Measurements from ENCODE around the gene DEDD. TPM values are rescaled to one million over a fixed set of nuclear protein-coding genes. Genes with fewer than 3 reads are reported as not detected.

DEDD gene
- total and polyA plus RNA-seq, 2 of the 13 experiments (the other 11 are each of a cell fraction or from before 2014, with no cell fraction given) = 12.6 to 27.8 TPM

DNA sequence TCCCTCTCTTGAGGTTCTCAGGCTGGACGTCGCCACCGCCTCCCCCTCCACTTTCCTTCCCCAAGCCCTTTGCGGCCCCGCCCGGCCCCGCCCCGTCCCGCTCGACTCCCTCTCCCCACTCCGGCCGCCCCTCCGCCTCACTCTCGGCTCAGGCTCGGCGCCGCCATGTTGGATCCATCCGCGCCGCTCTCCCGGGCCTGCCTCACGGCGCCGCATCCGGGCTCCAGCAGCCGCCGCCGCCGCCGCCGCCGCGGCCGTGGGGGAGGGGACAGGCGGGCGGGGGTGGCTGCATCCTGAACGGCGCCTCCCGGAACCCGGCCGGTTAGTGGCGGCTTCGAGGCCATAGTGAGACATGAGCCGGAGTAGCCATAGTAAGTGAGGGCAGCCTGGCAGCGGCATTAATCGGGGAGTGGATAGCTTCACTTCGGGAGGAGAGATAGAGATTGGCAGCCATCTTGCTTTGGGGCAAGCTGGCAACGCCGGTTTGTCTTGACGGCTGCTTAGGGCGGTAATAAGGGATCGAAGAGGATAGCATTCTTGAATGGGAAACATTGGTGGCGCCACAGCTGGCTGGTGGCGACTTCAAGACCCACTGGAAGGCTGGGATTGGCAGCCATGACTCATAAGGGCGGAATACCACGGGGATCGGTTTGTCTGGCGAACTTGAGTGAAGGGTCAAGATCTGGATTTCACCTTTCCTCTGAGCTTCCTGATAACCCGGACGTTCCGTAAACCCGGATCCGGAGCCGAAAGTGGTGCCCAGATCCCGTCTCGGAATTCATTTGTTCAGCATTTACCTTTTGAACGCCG lies at the start of gene DEDD (continued):
- TF ChIP-seq ZNF280B (CRISPR knock-in tag; IDR thresholded peaks at IDR 0.05; ENCODE audit: borderline replicate concordance) (no peak), ZNF776 (CRISPR knock-in tag; IDR thresholded peaks at IDR 0.05) (no peak), ATAD3A (CRISPR knock-in tag; IDR thresholded peaks at IDR 0.05) (no peak), KLF13 (CRISPR knock-in tag; IDR thresholded peaks at IDR 0.05) (no peak), TBX3 (IDR thresholded peaks at IDR 0.05; ENCODE audit: borderline replicate concordance) (no peak), ZNF629 (CRISPR knock-in tag; conservative IDR thresholded peaks at IDR 0.05) (no peak), ZFYVE20 (CRISPR knock-in tag; IDR thresholded peaks at IDR 0.05; ENCODE audit: borderline replicate concordance, low read depth) (no peak), ZNF761 (CRISPR knock-in tag; conservative IDR thresholded peaks at IDR 0.05) (no peak), HCFC1 (IDR thresholded peaks at IDR 0.05; ENCODE audit: low read depth, low read length) (peak; percentile 81), ZNF790 (CRISPR knock-in tag; IDR thresholded peaks at IDR 0.05; ENCODE audit: borderline replicate concordance) (no peak), HMGA1 (CRISPR knock-in tag; conservative IDR thresholded peaks at IDR 0.05) (no peak), ZNF616 (CRISPR knock-in tag; IDR thresholded peaks at IDR 0.05; ENCODE audit: low read depth) (no peak), BCL6 (CRISPR knock-in tag; IDR thresholded peaks at IDR 0.05) (peak; percentile 39; the same call in 1 of the 2 replicates)
- TF ChIP-seq, protein P1, sequence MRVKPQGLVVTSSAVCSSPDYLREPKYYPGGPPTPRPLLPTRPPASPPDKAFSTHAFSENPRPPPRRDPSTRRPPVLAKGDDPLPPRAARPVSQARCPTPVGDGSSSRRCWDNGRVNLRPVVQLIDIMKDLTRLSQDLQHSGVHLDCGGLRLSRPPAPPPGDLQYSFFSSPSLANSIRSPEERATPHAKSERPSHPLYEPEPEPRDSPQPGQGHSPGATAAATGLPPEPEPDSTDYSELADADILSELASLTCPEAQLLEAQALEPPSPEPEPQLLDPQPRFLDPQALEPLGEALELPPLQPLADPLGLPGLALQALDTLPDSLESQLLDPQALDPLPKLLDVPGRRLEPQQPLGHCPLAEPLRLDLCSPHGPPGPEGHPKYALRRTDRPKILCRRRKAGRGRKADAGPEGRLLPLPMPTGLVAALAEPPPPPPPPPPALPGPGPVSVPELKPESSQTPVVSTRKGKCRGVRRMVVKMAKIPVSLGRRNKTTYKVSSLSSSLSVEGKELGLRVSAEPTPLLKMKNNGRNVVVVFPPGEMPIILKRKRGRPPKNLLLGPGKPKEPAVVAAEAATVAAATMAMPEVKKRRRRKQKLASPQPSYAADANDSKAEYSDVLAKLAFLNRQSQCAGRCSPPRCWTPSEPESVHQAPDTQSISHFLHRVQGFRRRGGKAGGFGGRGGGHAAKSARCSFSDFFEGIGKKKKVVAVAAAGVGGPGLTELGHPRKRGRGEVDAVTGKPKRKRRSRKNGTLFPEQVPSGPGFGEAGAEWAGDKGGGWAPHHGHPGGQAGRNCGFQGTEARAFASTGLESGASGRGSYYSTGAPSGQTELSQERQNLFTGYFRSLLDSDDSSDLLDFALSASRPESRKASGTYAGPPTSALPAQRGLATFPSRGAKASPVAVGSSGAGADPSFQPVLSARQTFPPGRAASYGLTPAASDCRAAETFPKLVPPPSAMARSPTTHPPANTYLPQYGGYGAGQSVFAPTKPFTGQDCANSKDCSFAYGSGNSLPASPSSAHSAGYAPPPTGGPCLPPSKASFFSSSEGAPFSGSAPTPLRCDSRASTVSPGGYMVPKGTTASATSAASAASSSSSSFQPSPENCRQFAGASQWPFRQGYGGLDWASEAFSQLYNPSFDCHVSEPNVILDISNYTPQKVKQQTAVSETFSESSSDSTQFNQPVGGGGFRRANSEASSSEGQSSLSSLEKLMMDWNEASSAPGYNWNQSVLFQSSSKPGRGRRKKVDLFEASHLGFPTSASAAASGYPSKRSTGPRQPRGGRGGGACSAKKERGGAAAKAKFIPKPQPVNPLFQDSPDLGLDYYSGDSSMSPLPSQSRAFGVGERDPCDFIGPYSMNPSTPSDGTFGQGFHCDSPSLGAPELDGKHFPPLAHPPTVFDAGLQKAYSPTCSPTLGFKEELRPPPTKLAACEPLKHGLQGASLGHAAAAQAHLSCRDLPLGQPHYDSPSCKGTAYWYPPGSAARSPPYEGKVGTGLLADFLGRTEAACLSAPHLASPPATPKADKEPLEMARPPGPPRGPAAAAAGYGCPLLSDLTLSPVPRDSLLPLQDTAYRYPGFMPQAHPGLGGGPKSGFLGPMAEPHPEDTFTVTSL (CRISPR knock-in tag; IDR thresholded peaks at IDR 0.05; ENCODE audit: borderline replicate concordance) = no peak
- TF ChIP-seq, protein P2, sequence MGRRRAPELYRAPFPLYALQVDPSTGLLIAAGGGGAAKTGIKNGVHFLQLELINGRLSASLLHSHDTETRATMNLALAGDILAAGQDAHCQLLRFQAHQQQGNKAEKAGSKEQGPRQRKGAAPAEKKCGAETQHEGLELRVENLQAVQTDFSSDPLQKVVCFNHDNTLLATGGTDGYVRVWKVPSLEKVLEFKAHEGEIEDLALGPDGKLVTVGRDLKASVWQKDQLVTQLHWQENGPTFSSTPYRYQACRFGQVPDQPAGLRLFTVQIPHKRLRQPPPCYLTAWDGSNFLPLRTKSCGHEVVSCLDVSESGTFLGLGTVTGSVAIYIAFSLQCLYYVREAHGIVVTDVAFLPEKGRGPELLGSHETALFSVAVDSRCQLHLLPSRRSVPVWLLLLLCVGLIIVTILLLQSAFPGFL (CRISPR knock-in tag; IDR thresholded peaks at IDR 0.05) = no peak
- TF ChIP-seq, protein P3, sequence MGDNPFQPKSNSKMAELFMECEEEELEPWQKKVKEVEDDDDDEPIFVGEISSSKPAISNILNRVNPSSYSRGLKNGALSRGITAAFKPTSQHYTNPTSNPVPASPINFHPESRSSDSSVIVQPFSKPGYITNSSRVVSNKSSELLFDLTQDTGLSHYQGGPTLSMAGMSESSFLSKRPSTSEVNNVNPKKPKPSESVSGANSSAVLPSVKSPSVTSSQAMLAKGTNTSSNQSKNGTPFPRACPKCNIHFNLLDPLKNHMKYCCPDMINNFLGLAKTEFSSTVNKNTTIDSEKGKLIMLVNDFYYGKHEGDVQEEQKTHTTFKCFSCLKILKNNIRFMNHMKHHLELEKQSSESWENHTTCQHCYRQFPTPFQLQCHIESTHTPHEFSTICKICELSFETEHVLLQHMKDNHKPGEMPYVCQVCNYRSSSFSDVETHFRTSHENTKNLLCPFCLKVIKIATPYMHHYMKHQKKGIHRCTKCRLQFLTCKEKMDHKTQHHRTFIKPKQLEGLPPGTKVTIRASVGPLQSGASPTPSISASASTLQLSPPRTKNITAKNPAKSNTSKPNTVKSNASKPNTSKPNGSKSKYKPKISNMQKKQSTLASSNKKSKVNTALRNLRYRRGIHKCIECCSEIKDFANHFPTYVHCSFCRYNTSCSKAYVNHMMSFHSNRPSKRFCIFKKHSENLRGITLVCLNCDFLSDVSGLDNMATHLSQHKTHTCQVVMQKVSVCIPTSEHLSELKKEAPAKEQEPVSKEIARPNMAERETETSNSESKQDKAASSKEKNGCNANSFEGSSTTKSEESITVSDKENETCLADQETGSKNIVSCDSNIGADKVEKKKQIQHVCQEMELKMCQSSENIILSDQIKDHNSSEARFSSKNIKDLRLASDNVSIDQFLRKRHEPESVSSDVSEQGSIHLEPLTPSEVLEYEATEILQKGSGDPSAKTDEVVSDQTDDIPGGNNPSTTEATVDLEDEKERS (CRISPR knock-in tag; IDR thresholded peaks at IDR 0.05) = no peak

Data from HepG2 (cell line).